Transverse colon (tissue), 4 donors: ENCODE data around the gene KRT78.

Experiments used
- CTCF ChIP-seq, 5 experiments: fragments of 200-600 bp in 3 of 5; fragments of 450-650 bp in 2 of 5; sonication (generic) in 3 of 5; IDR thresholded peaks; 1 replicate in 2 of 5; 2 replicates in 3 of 5; pipeline ENCODE4 v1.5.1; 2016 to 2017; ENCODE audit warnings: antibody characterized with exemption in 5 of 5, inconsistent platforms in 3 of 5, mild to moderate bottlenecking in 2 of 5, moderate library complexity in 1 of 5
- EP300 ChIP-seq: sonication (generic); formaldehyde crosslinking; IDR thresholded peaks from one replicate; pipeline ENCODE4 v1.6.1; 2017; ENCODE audit warnings: antibody characterized with exemption, low read depth
- POLR2A ChIP-seq: fragments of 450-650 bp; IDR thresholded peaks from one replicate; pipeline ENCODE4 v1.6.1; 2016; ENCODE audit warnings: antibody characterized with exemption, mild to moderate bottlenecking, moderate library complexity
- POLR2AphosphoS5 ChIP-seq, 3 donors: sonication (generic); formaldehyde crosslinking; IDR thresholded peaks; one replicate each; pipeline ENCODE4 v1.6.1; 2016; ENCODE audit warnings: antibody characterized with exemption in 3 of 3

GRCh38 chr12:52796839-52797528 lies 51.8 kb downstream of the KRT78 start:
- no peak for TF ChIP-seq CTCF (IDR thresholded peaks at IDR 0.05)
- no peak for TF ChIP-seq POLR2AphosphoS5 (IDR thresholded peaks at IDR 0.05)
- TF ChIP-seq EP300: no peak
- no peak for TF ChIP-seq POLR2A
